SK-N-SH (cell line): ENCODE data around the gene WDR26. TPM values are rescaled to one million over a fixed set of nuclear protein-coding genes. Genes with fewer than 3 reads are reported as not detected.
A peak's percentile ranks its signal among the peaks of the same experiment; 100 is the strongest.

Source experiments
- CTCF ChIA-PET: fragments of 300-600, 350-600 bp; formaldehyde crosslinking; extraction: SDS; loops from one replicate; lab custom pipeline; 2021; lab: Yijun Ruan, JAX
- POLR2A ChIA-PET: fragments of 350-600 bp; sonication (Branson Sonifier 250); formaldehyde crosslinking; extraction: SDS; loops from one replicate; lab custom pipeline; 2020; ENCODE audit warnings: antibody characterized with exemption, inconsistent platforms; lab: Yijun Ruan, JAX
- DNase-seq: peaks from one replicate; pipeline ENCODE4 v3.0.0; 2012
- H2AFZ ChIP-seq: fragments of 200-600 bp; sonication (generic); 2 replicates; pipeline ENCODE4 v1.8.1; 2016; ENCODE audit warnings: antibody characterized with exemption, mild to moderate bottlenecking, low read depth
- H3F3A ChIP-seq: fragments of 200-600 bp; sonication (generic); replicated peaks from 2 replicates; pipeline ENCODE3; 2016; ENCODE audit warnings: antibody characterized with exemption, mild to moderate bottlenecking; ENCODE audit not compliant: insufficient read depth
- H3K27ac ChIP-seq, 2 experiments: fragments of 200-500 bp in 1 of 2; fragments of 200-600 bp in 1 of 2; sonication (Bioruptor generic) in 1 of 2; sonication (generic), shearing (Covaris generic) in 1 of 2; 2 replicates each; pipeline versions ENCODE4 v1.5.1 to v1.6.1; 2014 to 2016; ENCODE audit warnings: low read depth in 2 of 2, inconsistent platforms in 1 of 2, low read length in 1 of 2, mild to moderate bottlenecking in 1 of 2, mixed read lengths in 1 of 2
- H3K27me3 ChIP-seq: fragments of 200-600 bp; sonication (generic), shearing (Covaris generic); 2 replicates; pipeline ENCODE4 v1.6.1; 2016; ENCODE audit warnings: mixed run types; ENCODE audit not compliant: insufficient read depth
- H3K36me3 ChIP-seq, 2 experiments: fragments of 200-500 bp in 1 of 2; fragments of 200-600 bp in 1 of 2; sonication (Bioruptor generic) in 1 of 2; sonication (generic) in 1 of 2; replicated peaks in 1 of 2; 2 replicates each; pipeline versions ENCODE3 to v1.5.1; 2014 to 2016; ENCODE audit warnings: low read length in 1 of 2, mild to moderate bottlenecking in 1 of 2; ENCODE audit not compliant: insufficient read depth in 2 of 2, control insufficient read depth in 1 of 2
- H3K4me1 ChIP-seq, 2 experiments: fragments of 200-500 bp in 1 of 2; fragments of 200-600 bp in 1 of 2; sonication (Bioruptor generic) in 1 of 2; sonication (generic), shearing (Covaris generic) in 1 of 2; 2 replicates each; pipeline versions ENCODE4 v1.5.1 to v1.6.1; 2014 to 2016; ENCODE audit warnings: low read depth in 1 of 2, low read length in 1 of 2, mixed run types in 1 of 2; ENCODE audit not compliant: insufficient read depth in 2 of 2, control insufficient read depth in 1 of 2
- H3K4me2 ChIP-seq: fragments of 200-600 bp; sonication (generic), shearing (Covaris generic); 2 replicates; pipeline ENCODE4 v1.6.1; 2017; ENCODE audit warnings: mixed run types
- H3K4me3 ChIP-seq, 2 experiments: fragments of 200-500 bp in 1 of 2; fragments of 200-600 bp in 1 of 2; sonication (Bioruptor generic) in 1 of 2; sonication (generic), shearing (Covaris generic) in 1 of 2; 2 replicates each; pipeline versions ENCODE4 v1.5.1 to v1.8.1; 2014 to 2016; ENCODE audit warnings: low read depth in 2 of 2, inconsistent platforms in 1 of 2, low read length in 1 of 2, mild to moderate bottlenecking in 1 of 2, mixed read lengths in 1 of 2, moderate library complexity in 1 of 2
- H3K79me2 ChIP-seq: fragments of 200-600 bp; sonication (generic); 2 replicates; pipeline ENCODE4 v1.8.1; 2017; ENCODE audit warnings: mild to moderate bottlenecking; ENCODE audit not compliant: insufficient read depth
- H3K9ac ChIP-seq: fragments of 200-600 bp; sonication (generic); 2 replicates; pipeline ENCODE4 v1.6.1; 2017; ENCODE audit warnings: mixed run types
- H3K9me2 ChIP-seq: fragments of 200-600 bp; sonication (generic); 2 replicates; pipeline ENCODE4 v1.6.1; 2017; ENCODE audit warnings: mixed run types
- H3K9me3 ChIP-seq: fragments of 200-600 bp; sonication (generic); 2 replicates; pipeline ENCODE4 v1.6.1; 2017; ENCODE audit warnings: mixed run types, mild to moderate bottlenecking, moderate library complexity
- H4K20me1 ChIP-seq: fragments of 200-600 bp; sonication (generic); 2 replicates; pipeline ENCODE4 v1.6.1; 2017; ENCODE audit warnings: mild to moderate bottlenecking, mixed run types; ENCODE audit not compliant: insufficient read depth
- EP300 ChIP-seq, 2 experiments: IDR thresholded peaks; 2 replicates each; pipeline versions ENCODE4 v1.4.0 to v1.6.1; 2012; ENCODE audit warnings: borderline replicate concordance in 1 of 2, low read depth in 1 of 2, low read length in 1 of 2
- EZH2phosphoT487 ChIP-seq: fragments of 200-600 bp; sonication (generic); IDR thresholded peaks from 2 replicates; pipeline ENCODE4 v1.6.1; 2017; ENCODE audit warnings: low read depth, mixed run types, mild to moderate bottlenecking, antibody characterized with exemption, moderate library complexity, borderline replicate concordance
- FOSL2 ChIP-seq: IDR thresholded peaks from 2 replicates; pipeline ENCODE4 v1.4.0; 2012; ENCODE audit warnings: low read depth, mild to moderate bottlenecking, moderate library complexity, borderline replicate concordance
- MEF2A ChIP-seq: IDR thresholded peaks from 2 replicates; pipeline ENCODE4 v1.4.0; 2012; ENCODE audit warnings: low read depth, borderline replicate concordance
- NFIC ChIP-seq: IDR thresholded peaks from 2 replicates; pipeline ENCODE4 v1.4.0; 2012; ENCODE audit warnings: borderline replicate concordance
- NRF1 ChIP-seq: IDR thresholded peaks from 2 replicates; pipeline ENCODE4 v1.6.1; 2012; ENCODE audit warnings: low read depth, mild to moderate bottlenecking, low read length
- POLR2AphosphoS5 ChIP-seq: IDR thresholded peaks from 2 replicates; pipeline ENCODE4 v1.6.1; 2012; ENCODE audit warnings: low read depth, low read length
- RCOR1 ChIP-seq: fragments of 150-350 bp; IDR thresholded peaks from 2 replicates; pipeline ENCODE4 v1.6.1; 2017; ENCODE audit warnings: antibody characterized with exemption, low read length
- RFX5 ChIP-seq: IDR thresholded peaks from 2 replicates; pipeline ENCODE4 v1.6.1; 2012; ENCODE audit warnings: mild to moderate bottlenecking, improper control_type of control experiment, low read length
- RXRA ChIP-seq: IDR thresholded peaks from 2 replicates; pipeline ENCODE4 v1.4.0; 2012; ENCODE audit warnings: low read depth, mild to moderate bottlenecking, borderline replicate concordance
- SIN3A ChIP-seq: IDR thresholded peaks from 2 replicates; pipeline ENCODE4 v1.6.1; 2012; ENCODE audit warnings: low read depth, mild to moderate bottlenecking, low read length, moderate library complexity, borderline replicate concordance
- SMC3 ChIP-seq: IDR thresholded peaks from 2 replicates; pipeline ENCODE4 v1.6.1; 2012; ENCODE audit warnings: low read depth, low read length, improper control_type of control experiment
- YY1 ChIP-seq: IDR thresholded peaks from 2 replicates; pipeline ENCODE4 v1.4.0; 2012; ENCODE audit warnings: low read depth, mild to moderate bottlenecking
- WGBS: methylation state at CpG from one replicate; pipeline ENCODE4 v1.1.6; 2017; ENCODE audit warnings: low lambda C conversion rate; 5-methylcytosine and 5-hydroxymethylcytosine counted together
- polyA plus RNA-seq, 3 experiments: library from polyadenylated mRNA; depleted of rRNA; stranded (reverse); fragments of >200 nt; gene quantifications; 2 replicates each; pipeline ENCODE4 v1.2.3, GENCODE V29; 2012
- TF ChIP-seq, protein P1 (sequence below): IDR thresholded peaks from 2 replicates; pipeline ENCODE4 v1.4.0; 2012; ENCODE audit warnings: low read depth, borderline replicate concordance
- TF ChIP-seq, protein P2 (sequence below): fragments of 150-350 bp; IDR thresholded peaks from 2 replicates; pipeline ENCODE4 v1.6.1; 2016; ENCODE audit warnings: mild to moderate bottlenecking, low read depth, low read length

The WDR26 gene
- polyA plus RNA-seq, 1 of the 3 experiments (the other 2 are of a cell fraction), result 21.2 TPM

DNA sequence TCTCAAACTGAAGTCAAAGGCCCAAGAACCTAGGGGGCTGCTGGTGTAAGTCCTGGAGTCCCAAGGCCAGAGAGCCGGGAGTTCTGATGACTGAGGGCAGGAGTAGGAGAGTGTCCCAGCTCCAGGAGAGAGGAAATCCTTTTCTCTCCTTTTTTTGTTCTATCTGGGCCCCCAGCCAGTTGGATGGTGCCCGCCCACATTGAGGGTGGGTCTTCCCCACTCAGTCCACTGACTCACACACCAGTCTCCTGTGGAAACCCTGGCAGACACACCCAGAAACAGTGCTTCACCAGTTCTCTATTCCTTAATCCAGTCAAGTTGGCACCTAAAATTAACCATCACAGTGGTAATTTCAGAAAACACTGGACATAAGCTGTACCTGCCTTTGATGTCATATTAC is 12.7 kb upstream of the WDR26 start:
- CTCF ChIA-PET, result interaction anchor here (0.5 to 3.2 kb wide), 3 partner anchors 10 to 75 kb away, joined by 3 to 37 read pairs (median 3); no protein-coding TSS in a partner anchor
- peak overlapping the region in 1 of 2 experiments; percentile 13; a peak in 1 of 4 replicates for H3K27ac ChIP-seq
- 0 out of 2 replicates have a peak overlapping the region, but pooled peaks have one; percentile 4 for H3K4me2 ChIP-seq

DNA sequence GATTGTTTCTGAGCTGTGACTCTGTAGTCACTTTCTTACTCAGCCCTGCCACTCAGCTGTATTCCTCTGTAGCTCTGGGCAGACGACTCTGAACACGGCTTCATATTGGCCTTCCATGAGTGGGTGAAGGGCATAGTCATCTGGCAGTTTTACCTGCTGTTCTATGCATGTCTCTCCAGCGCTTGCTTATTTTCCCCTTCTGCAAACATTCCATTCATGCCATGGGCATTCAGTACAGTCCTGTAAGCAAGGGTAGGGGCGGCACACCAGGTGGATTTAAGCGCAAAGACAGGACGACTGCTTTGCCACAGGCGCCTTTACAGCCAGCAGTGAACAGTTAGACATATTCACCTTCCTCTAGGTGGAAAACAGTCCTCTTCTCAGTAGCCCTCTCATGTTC is 4.4 kb upstream of the WDR26 start:
- Histone ChIP-seq H3K9me2 (no peaks in the 10 kb centered on the region), H3K79me2 (peaks cover 30% of the 10 kb centered on the region), H3K27ac (no peak overlapping the region), H3F3A (peaks cover 5% of the 10 kb centered on the region), H2AFZ (no peak overlapping the region), H3K9me3 (no peaks in the 10 kb centered on the region), H3K4me2 (no peak overlapping the region), H4K20me1 (no peaks in the 10 kb centered on the region), H3K27me3 (no peaks in the 10 kb centered on the region), H3K4me3 (no peak overlapping the region), H3K9ac (no peak overlapping the region), H3K4me1 (peaks cover 7 to 14% of the 10 kb centered on the region in 2 experiments; a peak in 2 of 4 replicates), H3K36me3 (peaks cover 8 to 12% of the 10 kb centered on the region in 2 experiments)
- WGBS, result 86% methylated on average over 7 of the region's 7 CpGs
- TF ChIP-seq FOSL2 (no peak), MEF2A (no peak), NRF1 (no peak), POLR2AphosphoS5 (no peak), SMC3 (no peak), RFX5 (no peak), RCOR1 (no peak), EP300 (IDR thresholded peaks at IDR 0.05; ENCODE audit: borderline replicate concordance in 1 of 2, low read depth in 1 of 2, low read length in 1 of 2) (no peak), RXRA (no peak)
- TF ChIP-seq, protein P1, sequence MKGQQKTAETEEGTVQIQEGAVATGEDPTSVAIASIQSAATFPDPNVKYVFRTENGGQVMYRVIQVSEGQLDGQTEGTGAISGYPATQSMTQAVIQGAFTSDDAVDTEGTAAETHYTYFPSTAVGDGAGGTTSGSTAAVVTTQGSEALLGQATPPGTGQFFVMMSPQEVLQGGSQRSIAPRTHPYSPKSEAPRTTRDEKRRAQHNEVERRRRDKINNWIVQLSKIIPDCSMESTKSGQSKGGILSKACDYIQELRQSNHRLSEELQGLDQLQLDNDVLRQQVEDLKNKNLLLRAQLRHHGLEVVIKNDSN, result no peak
- TF ChIP-seq, protein P2, sequence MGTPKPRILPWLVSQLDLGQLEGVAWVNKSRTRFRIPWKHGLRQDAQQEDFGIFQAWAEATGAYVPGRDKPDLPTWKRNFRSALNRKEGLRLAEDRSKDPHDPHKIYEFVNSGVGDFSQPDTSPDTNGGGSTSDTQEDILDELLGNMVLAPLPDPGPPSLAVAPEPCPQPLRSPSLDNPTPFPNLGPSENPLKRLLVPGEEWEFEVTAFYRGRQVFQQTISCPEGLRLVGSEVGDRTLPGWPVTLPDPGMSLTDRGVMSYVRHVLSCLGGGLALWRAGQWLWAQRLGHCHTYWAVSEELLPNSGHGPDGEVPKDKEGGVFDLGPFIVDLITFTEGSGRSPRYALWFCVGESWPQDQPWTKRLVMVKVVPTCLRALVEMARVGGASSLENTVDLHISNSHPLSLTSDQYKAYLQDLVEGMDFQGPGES, result no peak
- CTCF ChIA-PET, result interaction anchor here (2.1 kb wide), 1 partner anchor 18 kb away, joined by 5 read pairs; no protein-coding TSS in a partner anchor
- DNase-seq, result no peak
- POLR2A ChIA-PET, result no interaction called here

More for the DNA sequence above, 12.7 kb upstream of the WDR26 start:
- no peak for TF ChIP-seq EZH2phosphoT487
- TF ChIP-seq, protein P2, result no peak
- peak; percentile 37; the same call in 1 of the 2 replicates for TF ChIP-seq NFIC
- no peak for TF ChIP-seq YY1
- TF ChIP-seq SIN3A, result no peak
- H3K9me2 ChIP-seq, result no peaks in the 10 kb centered on the region
- H3K79me2 ChIP-seq, result no peaks in the 10 kb centered on the region
- no peak overlapping the region for H3K4me3 ChIP-seq
- H3K36me3 ChIP-seq, result peaks cover 2 to 12% of the 10 kb centered on the region in 2 experiments
- H2AFZ ChIP-seq, result no peak overlapping the region
- no peaks in the 10 kb centered on the region for H3K27me3 ChIP-seq
- DNase-seq, result no peak
- H3K9ac ChIP-seq, result no peak overlapping the region
- no peaks in the 10 kb centered on the region for H3K9me3 ChIP-seq
- H4K20me1 ChIP-seq, result no peaks in the 10 kb centered on the region
- 67% methylated on average over 1 of the region's 2 CpGs for WGBS
- POLR2A ChIA-PET, result no interaction called here
- H3K4me1 ChIP-seq, result 0 out of 4 replicates have a peak, but pooled peaks cover 0 to 7% of the 10 kb centered on the region in 2 experiments
- no peaks in the 10 kb centered on the region for H3F3A ChIP-seq
